Dendritic cell treated with granulocyte-macrophage colony-stimulating factor and Interleukin-4, amounts not matched to agents 40 ng/mL and 50 ng/mL, for 4 days (primary cell): ENCODE measurements around the gene SCG5.
A peak's percentile ranks its signal among the peaks of the same experiment; 100 is the strongest.

Experiments
- H3K27ac Mint-ChIP-seq: one replicate; pipeline ENCODE4 v1.8.0; 2022; ENCODE audit warnings: mild to moderate bottlenecking, mixed read lengths
- H3K27me3 Mint-ChIP-seq: one replicate; pipeline ENCODE4 v1.8.0; 2022; ENCODE audit warnings: mild to moderate bottlenecking, mixed read lengths
- H3K36me3 Mint-ChIP-seq: one replicate; pipeline ENCODE4 v1.8.0; 2022; ENCODE audit warnings: low read depth, mixed read lengths
- H3K4me1 Mint-ChIP-seq: one replicate; pipeline ENCODE4 v1.8.0; 2022; ENCODE audit warnings: low read depth, mixed read lengths
- H3K4me3 Mint-ChIP-seq: one replicate; pipeline ENCODE4 v1.8.0; 2022; ENCODE audit warnings: mild to moderate bottlenecking, moderate library complexity, mixed read lengths
- H3K9me3 Mint-ChIP-seq: one replicate; pipeline ENCODE4 v1.8.0; 2022; ENCODE audit warnings: mixed read lengths
- intact Hi-C: fragments of 100-400 bp; cut with micrococcal nuclease; formaldehyde crosslinking; loops from one replicate; pipeline ENCODE4 v1.15.0; 2022

The SCG5 gene

GRCh38 chr15:32716216-32716914 is 74.9 kb downstream of the SCG5 start:
- peak overlapping the region; percentile 72 for H3K4me3 Mint-ChIP-seq
- no peak overlapping the region for H3K27ac Mint-ChIP-seq
- intact Hi-C loops = no loop called here
- peaks cover 26% of the 10 kb centered on the region for H3K4me1 Mint-ChIP-seq
- peaks cover 75% of the 10 kb centered on the region for H3K27me3 Mint-ChIP-seq
- no peaks in the 10 kb centered on the region for H3K36me3 Mint-ChIP-seq
- no peaks in the 10 kb centered on the region for H3K9me3 Mint-ChIP-seq

- no peaks in the 10 kb centered on the region for H3K36me3 Mint-ChIP-seq
- H3K27ac Mint-ChIP-seq = no peak overlapping the region
- peak overlapping the region; percentile 72 for H3K4me3 Mint-ChIP-seq
- peaks cover 78% of the 10 kb centered on the region for H3K27me3 Mint-ChIP-seq
- H3K4me1 Mint-ChIP-seq = peaks cover 26% of the 10 kb centered on the region
- intact Hi-C loops = no loop called here
- H3K9me3 Mint-ChIP-seq = no peaks in the 10 kb centered on the region
Observed at GRCh38 chr15:32716915-32717425, 75.5 kb downstream of the SCG5 start.

- Mint-ChIP-seq H3K9me3 (no peaks in the 10 kb centered on the region), H3K27ac (no peak within 1 kb of the TSS), H3K4me1 (peaks cover 26% of the 10 kb centered on the region), H3K4me3 (peak within 1 kb of the TSS; percentile 72), H3K27me3 (peaks cover 79% of the 10 kb centered on the region), H3K36me3 (no peaks in the 10 kb centered on the region)
- intact Hi-C loops = no loop called here
Observed at GRCh38 chr15:32717426-32718226, 76.1 kb downstream of the SCG5 start, which contains the start of gene GREM1. Gene GREM1 (plus strand): TSS chr15:32718004. CDS start chr15:32730691, 12,687 bp downstream.

- H3K4me3 Mint-ChIP-seq = peak overlapping the region; percentile 51
- H3K36me3 Mint-ChIP-seq = no peaks in the 10 kb centered on the region
- H3K9me3 Mint-ChIP-seq = no peaks in the 10 kb centered on the region
- intact Hi-C loops = no loop called here
- H3K27me3 Mint-ChIP-seq = peaks cover 81% of the 10 kb centered on the region
- peaks cover 26% of the 10 kb centered on the region for H3K4me1 Mint-ChIP-seq
- H3K27ac Mint-ChIP-seq = no peak overlapping the region
Observed at GRCh38 chr15:32718227-32718820, 76.8 kb downstream of the SCG5 start.

DNA sequence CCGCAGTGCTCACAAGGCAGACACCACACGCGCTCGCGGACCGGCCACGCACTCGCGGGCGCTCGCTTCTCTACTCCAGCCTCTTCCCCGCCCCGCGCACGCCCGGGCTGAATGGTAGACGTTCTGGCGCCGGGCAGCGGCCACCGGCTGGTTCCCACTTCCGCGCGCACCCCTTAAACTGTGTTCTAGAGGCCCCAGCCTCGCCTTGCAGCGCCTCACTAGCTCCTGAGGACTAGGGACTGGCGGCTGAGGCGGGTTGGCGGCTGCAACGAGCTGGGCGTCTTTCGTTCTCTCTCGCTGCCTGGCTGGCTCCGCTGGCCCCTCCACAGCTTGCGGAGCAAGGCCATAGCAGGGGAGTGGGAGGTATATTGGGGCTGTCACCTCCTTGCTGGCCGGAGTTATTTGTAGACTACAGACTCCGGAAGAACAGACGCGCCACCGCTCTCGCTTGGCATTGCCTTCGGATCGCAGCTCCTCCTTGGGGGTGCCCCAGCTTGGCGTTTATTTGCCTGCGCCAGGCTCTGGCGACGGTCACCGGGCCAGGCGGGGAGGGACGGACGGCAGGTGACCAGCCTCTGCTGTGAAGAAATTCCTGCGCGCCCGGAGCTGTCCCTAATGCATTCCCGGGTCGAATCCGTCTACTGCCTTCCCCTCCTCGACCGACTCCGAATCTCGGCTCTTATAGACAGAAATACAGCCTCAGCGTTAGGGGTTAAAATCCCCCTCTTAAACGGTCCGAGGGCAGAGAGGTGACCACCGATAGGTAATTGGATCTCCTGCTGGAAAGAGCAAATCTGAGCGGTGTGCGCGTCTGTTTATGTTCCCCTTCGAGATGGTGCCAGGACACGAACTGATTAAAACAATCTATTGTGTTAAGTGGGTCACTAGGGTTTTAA is 77.6 kb downstream of the SCG5 start:
- intact Hi-C loops = no loop called here
- Mint-ChIP-seq H3K4me1 (peaks cover 26% of the 10 kb centered on the region), H3K27me3 (peaks cover 83% of the 10 kb centered on the region), H3K36me3 (no peaks in the 10 kb centered on the region), H3K4me3 (peak overlapping the region; percentile 51), H3K27ac (no peak overlapping the region), H3K9me3 (no peaks in the 10 kb centered on the region)

GRCh38 chr15:32721596-32721995 is 80.1 kb downstream of the SCG5 start:
- peaks cover 8% of the 10 kb centered on the region for H3K9me3 Mint-ChIP-seq
- H3K4me3 Mint-ChIP-seq = no peak overlapping the region
- H3K27me3 Mint-ChIP-seq = peaks cover 77% of the 10 kb centered on the region
- H3K4me1 Mint-ChIP-seq = peaks cover 25% of the 10 kb centered on the region
- no peaks in the 10 kb centered on the region for H3K36me3 Mint-ChIP-seq
- intact Hi-C loops = loop anchor here (10.0 kb wide), 1 partner anchor 57 kb away; no protein-coding TSS in a partner anchor
- no peak overlapping the region for H3K27ac Mint-ChIP-seq

- intact Hi-C loops = loop anchor here (10.0 kb wide), 1 partner anchor 57 kb away; no protein-coding TSS in a partner anchor
- Mint-ChIP-seq H3K4me1 (peaks cover 19% of the 10 kb centered on the region), H3K4me3 (no peak overlapping the region), H3K9me3 (peaks cover 11% of the 10 kb centered on the region), H3K27me3 (peaks cover 74% of the 10 kb centered on the region), H3K36me3 (no peaks in the 10 kb centered on the region), H3K27ac (no peak overlapping the region)
Observed at GRCh38 chr15:32722136-32722535, 80.6 kb downstream of the SCG5 start.

DNA sequence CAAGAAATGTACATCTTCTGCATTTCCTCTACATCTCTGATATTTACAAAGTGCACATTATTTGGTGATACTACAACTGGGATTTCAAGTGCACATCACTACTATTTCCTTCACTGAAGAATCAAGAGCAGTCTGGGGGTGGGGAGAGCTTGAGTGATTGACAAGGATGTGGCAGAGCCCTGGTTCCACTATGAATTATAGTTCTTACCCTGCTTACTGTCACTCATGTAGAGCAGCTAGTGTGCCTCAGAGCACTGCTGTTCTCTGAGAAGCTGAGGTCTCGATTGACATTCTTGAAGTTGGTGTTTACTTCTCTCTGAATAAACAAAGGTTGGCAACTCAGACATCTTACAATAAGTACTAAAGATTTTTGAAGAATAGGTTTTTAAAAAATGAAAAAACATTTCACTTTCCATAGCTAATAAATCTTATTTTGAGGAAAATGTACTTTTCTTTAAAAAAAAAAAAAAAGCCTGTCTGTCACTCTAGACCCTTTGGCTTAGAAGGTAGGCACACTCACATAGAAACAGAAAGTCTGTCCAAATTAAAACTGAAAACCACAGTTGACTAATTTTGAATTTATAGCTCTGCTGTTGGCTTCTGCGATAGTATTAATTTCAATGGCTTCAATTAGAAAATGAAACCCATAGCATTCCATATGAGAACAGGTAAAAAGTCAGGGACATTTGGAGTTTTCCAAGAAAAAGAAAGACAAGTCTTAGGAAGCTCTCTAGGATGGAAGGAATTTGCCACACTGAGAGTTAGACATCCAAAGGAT is 81.8 kb downstream of the SCG5 start:
- H3K4me3 Mint-ChIP-seq = no peak overlapping the region
- H3K27ac Mint-ChIP-seq = no peak overlapping the region
- H3K27me3 Mint-ChIP-seq = peaks cover 64% of the 10 kb centered on the region
- intact Hi-C loops = loop anchor here (10.0 kb wide), 1 partner anchor 59 kb away; no protein-coding TSS in a partner anchor
- H3K36me3 Mint-ChIP-seq = no peaks in the 10 kb centered on the region
- H3K4me1 Mint-ChIP-seq = peaks cover 9% of the 10 kb centered on the region
- peaks cover 11% of the 10 kb centered on the region for H3K9me3 Mint-ChIP-seq

DNA sequence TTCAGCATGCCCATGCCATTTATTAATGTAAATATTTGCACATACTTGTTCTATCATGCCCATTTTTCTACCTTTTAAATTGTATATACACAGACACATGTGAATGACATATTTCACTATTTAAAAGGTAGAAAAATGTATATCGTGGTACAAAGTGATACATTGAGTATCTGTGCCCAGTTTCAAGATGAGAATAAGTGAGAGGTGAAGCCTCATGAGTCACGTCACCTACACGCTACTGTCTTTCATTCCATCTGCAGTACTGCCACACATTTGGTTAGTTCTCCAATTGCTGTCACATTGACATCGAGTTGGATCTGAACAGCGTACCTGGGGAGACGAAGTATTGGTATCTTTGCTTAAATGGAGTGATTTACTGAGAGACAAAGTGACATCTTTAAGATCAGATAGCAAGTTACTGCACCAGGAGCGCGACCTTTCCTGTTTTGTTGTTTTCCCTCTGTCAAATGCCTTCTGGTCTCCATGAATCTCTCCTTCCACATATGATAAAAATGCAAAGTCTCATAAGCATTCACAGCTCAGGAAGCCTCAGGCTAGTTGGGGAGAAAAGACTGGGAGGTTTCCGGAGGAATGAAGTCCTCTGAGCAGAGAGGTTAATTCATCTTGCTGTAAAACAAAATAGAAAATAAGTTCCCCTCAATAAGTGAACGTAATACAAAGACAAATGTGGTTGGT is 88.3 kb downstream of the SCG5 start:
- H3K4me1 Mint-ChIP-seq = peaks cover 11% of the 10 kb centered on the region
- H3K27ac Mint-ChIP-seq = no peak overlapping the region
- intact Hi-C loops = loop anchor here (10.0 kb wide), 2 partner anchors 65 kb away; no protein-coding TSS in a partner anchor
- peaks cover 11% of the 10 kb centered on the region for H3K9me3 Mint-ChIP-seq
- no peak overlapping the region for H3K4me3 Mint-ChIP-seq
- H3K36me3 Mint-ChIP-seq = no peaks in the 10 kb centered on the region
- peaks cover 40% of the 10 kb centered on the region for H3K27me3 Mint-ChIP-seq

DNA sequence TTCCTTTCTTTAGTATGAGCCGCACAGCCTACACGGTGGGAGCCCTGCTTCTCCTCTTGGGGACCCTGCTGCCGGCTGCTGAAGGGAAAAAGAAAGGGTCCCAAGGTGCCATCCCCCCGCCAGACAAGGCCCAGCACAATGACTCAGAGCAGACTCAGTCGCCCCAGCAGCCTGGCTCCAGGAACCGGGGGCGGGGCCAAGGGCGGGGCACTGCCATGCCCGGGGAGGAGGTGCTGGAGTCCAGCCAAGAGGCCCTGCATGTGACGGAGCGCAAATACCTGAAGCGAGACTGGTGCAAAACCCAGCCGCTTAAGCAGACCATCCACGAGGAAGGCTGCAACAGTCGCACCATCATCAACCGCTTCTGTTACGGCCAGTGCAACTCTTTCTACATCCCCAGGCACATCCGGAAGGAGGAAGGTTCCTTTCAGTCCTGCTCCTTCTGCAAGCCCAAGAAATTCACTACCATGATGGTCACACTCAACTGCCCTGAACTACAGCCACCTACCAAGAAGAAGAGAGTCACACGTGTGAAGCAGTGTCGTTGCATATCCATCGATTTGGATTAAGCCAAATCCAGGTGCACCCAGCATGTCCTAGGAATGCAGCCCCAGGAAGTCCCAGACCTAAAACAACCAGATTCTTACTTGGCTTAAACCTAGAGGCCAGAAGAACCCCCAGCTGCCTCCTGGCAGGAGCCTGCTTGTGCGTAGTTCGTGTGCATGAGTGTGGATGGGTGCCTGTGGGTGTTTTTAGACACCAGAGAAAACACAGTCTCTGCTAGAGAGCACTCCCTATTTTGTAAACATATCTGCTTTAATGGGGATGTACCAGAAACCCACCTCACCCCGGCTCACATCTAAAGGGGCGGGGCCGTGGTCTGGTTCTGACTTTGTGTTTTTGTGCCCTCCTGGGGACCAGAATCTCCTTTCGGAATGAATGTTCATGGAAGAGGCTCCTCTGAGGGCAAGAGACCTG is 89.5 kb downstream of the SCG5 start:
- no peak overlapping the region for H3K27ac Mint-ChIP-seq
- H3K4me3 Mint-ChIP-seq = no peak overlapping the region
- H3K27me3 Mint-ChIP-seq = peaks cover 37% of the 10 kb centered on the region
- peaks cover 8% of the 10 kb centered on the region for H3K9me3 Mint-ChIP-seq
- no peaks in the 10 kb centered on the region for H3K36me3 Mint-ChIP-seq
- H3K4me1 Mint-ChIP-seq = peaks cover 11% of the 10 kb centered on the region
- intact Hi-C loops = loop anchor here (10.0 kb wide), 1 partner anchor 64 kb away; no protein-coding TSS in a partner anchor

- Mint-ChIP-seq H3K4me1 (peaks cover 11% of the 10 kb centered on the region), H3K27me3 (peaks cover 29% of the 10 kb centered on the region), H3K36me3 (no peaks in the 10 kb centered on the region), H3K9me3 (no peaks in the 10 kb centered on the region), H3K27ac (no peak overlapping the region), H3K4me3 (no peak overlapping the region)
- intact Hi-C loops = loop anchor here (10.0 kb wide), 1 partner anchor 62 kb away; no protein-coding TSS in a partner anchor
Observed at GRCh38 chr15:32732574-32733157, 91.2 kb downstream of the SCG5 start.
